PC-9 (cell line): ENCODE data around the gene ERI3. TPM values are rescaled to one million over a fixed set of nuclear protein-coding genes. Genes with fewer than 3 reads are reported as not detected.

Source experiments
- BruUV-seq: library from RNA; stranded (reverse); fragments of 400-500 nt; replicated peaks from 2 replicates; lab custom pipeline; 2021; lab: Mats Ljungman, UMichigan
- CTCF ChIA-PET: fragments of 300-600 bp; sonication (Branson Sonifier 250); formaldehyde crosslinking; loops from one replicate; lab custom pipeline; 2022; ENCODE audit warnings: antibody characterized with exemption; lab: Charles Lee
- POLR2A ChIA-PET: fragments of 300-600 bp; sonication (Branson Sonifier 250); formaldehyde crosslinking; loops from one replicate; lab custom pipeline; 2022; ENCODE audit warnings: antibody characterized with exemption; ENCODE audit not compliant: unreplicated experiment; lab: Charles Lee
- DNase-seq, 2 experiments: peaks; one replicate each; pipeline versions ENCODE4 v3.0.0 to v3.0.0-alpha.2; 2015 to 2022; ENCODE audit warnings: mixed read lengths in 1 of 2
- H2AFZ ChIP-seq: fragments of 200-600 bp; sonication (generic); 2 replicates; pipeline ENCODE4 v1.8.1; 2017; ENCODE audit warnings: antibody characterized with exemption
- H3F3A ChIP-seq: fragments of 200-600 bp; sonication (generic); 2 replicates; pipeline ENCODE4 v1.8.1; 2017; ENCODE audit warnings: antibody characterized with exemption, mild to moderate bottlenecking, low read depth; ENCODE audit not compliant: insufficient read depth
- H3K27ac ChIP-seq: fragments of 200-600 bp; sonication (generic); 2 replicates; pipeline ENCODE4 v1.6.1; 2016; ENCODE audit warnings: mixed run types
- H3K27me3 ChIP-seq: fragments of 200-600 bp; sonication (generic); 2 replicates; pipeline ENCODE4 v1.6.1; 2016; ENCODE audit warnings: low read depth, mixed run types; ENCODE audit not compliant: insufficient read depth
- H3K36me3 ChIP-seq: fragments of 200-600 bp; sonication (generic); 2 replicates; pipeline ENCODE4 v1.6.1; 2016; ENCODE audit warnings: low read depth, mixed run types
- H3K4me1 ChIP-seq: fragments of 200-600 bp; sonication (generic); replicated peaks from 2 replicates; pipeline ENCODE4 v1.6.1; 2016; ENCODE audit warnings: mixed run types; ENCODE audit not compliant: insufficient read depth
- H3K4me2 ChIP-seq: fragments of 200-600 bp; sonication (generic); 2 replicates; pipeline ENCODE4 v1.6.1; 2017; ENCODE audit warnings: mixed run types
- H3K4me3 ChIP-seq: fragments of 200-600 bp; sonication (generic); 2 replicates; pipeline ENCODE4 v1.6.1; 2016; ENCODE audit warnings: mixed run types
- H3K79me2 ChIP-seq: fragments of 200-600 bp; sonication (generic); 2 replicates; pipeline ENCODE4 v1.6.1; 2017; ENCODE audit warnings: low read depth, mixed run types
- H3K9me2 ChIP-seq: fragments of 200-600 bp; sonication (generic); 2 replicates; pipeline ENCODE4 v1.8.1; 2017; ENCODE audit warnings: mild to moderate bottlenecking; ENCODE audit not compliant: insufficient read depth
- H3K9me3 ChIP-seq: fragments of 200-600 bp; sonication (generic); 2 replicates; pipeline ENCODE4 v1.8.1; 2016; ENCODE audit warnings: low read depth; ENCODE audit not compliant: insufficient read depth
- H4K20me1 ChIP-seq: fragments of 200-600 bp; sonication (generic); 2 replicates; pipeline ENCODE4 v1.8.1; 2017; ENCODE audit not compliant: insufficient read depth
- EZH2 ChIP-seq: fragments of 200-600 bp; sonication (generic); IDR thresholded peaks from 2 replicates; pipeline ENCODE4 v1.8.0; 2017; ENCODE audit warnings: antibody characterized with exemption, low read depth
- intact Hi-C: fragments of 100-400 bp; cut with micrococcal nuclease; formaldehyde crosslinking; loops from one replicate; pipeline ENCODE4 v1.10.0; 2022; ENCODE audit not compliant: unreplicated experiment
- total RNA-seq: library from RNA; stranded (reverse); gene quantifications from 2 replicates; pipeline ENCODE4 v1.2.3, GENCODE V29; 2021
- TF ChIP-seq, protein P1 (sequence below): fragments of 200-600 bp; sonication (generic); conservative IDR thresholded peaks from 2 replicates; pipeline ENCODE4 v1.6.1; 2017; ENCODE audit warnings: mixed run types, antibody characterized with exemption, mild to moderate bottlenecking, moderate library complexity

Gene ERI3
- total RNA-seq, 1 experiment from 2014 or later, result 120 TPM

DNA sequence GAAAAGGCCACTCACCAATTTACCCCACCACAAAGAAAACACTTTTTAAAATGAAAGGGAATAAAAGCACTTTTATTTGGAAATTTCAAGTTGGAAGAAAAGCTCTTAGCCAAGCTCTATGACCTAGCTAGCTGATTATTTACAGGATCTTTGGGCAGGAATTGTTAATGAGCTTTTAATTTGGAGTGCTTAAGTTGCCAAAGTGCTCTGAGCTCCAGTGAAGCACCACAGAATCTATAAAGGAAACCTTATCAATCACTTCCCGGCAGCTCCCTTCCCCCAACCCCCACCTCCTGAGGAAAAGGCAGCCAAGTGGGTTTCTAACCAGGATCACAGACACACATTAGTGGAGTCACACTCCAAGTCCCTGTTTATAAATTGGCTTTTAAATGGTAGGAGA, 1.5 kb downstream of the ERI3 start:
- BruUV-seq, result no TSS peak
- peaks cover 62% of the 10 kb centered on the region for H3K79me2 ChIP-seq
- H3K4me3 ChIP-seq, result peak overlapping the region; percentile 99; the same call in 1 of the 2 replicates
- peaks cover 14% of the 10 kb centered on the region; the same call in 1 of the 2 replicates for H3K36me3 ChIP-seq
- H3K9me2 ChIP-seq, result no peaks in the 10 kb centered on the region
- H3K4me2 ChIP-seq, result peak overlapping the region; percentile 99
- H2AFZ ChIP-seq, result no peak overlapping the region
- H3F3A ChIP-seq, result no peaks in the 10 kb centered on the region; the same call in 1 of the 2 replicates
- ChIA-PET CTCF (no interaction called here), POLR2A (no interaction called here)
- peaks cover 15% of the 10 kb centered on the region for H4K20me1 ChIP-seq
- TF ChIP-seq, protein P1, sequence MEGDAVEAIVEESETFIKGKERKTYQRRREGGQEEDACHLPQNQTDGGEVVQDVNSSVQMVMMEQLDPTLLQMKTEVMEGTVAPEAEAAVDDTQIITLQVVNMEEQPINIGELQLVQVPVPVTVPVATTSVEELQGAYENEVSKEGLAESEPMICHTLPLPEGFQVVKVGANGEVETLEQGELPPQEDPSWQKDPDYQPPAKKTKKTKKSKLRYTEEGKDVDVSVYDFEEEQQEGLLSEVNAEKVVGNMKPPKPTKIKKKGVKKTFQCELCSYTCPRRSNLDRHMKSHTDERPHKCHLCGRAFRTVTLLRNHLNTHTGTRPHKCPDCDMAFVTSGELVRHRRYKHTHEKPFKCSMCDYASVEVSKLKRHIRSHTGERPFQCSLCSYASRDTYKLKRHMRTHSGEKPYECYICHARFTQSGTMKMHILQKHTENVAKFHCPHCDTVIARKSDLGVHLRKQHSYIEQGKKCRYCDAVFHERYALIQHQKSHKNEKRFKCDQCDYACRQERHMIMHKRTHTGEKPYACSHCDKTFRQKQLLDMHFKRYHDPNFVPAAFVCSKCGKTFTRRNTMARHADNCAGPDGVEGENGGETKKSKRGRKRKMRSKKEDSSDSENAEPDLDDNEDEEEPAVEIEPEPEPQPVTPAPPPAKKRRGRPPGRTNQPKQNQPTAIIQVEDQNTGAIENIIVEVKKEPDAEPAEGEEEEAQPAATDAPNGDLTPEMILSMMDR, result no peak
- no peak for TF ChIP-seq EZH2
- DNase-seq, result no peak
- no peaks in the 10 kb centered on the region for H3K9me3 ChIP-seq
- intact Hi-C loops, result no loop called here
- H3K27me3 ChIP-seq, result no peaks in the 10 kb centered on the region
- H3K4me1 ChIP-seq, result peaks cover 20% of the 10 kb centered on the region; the same call in 1 of the 2 replicates
- H3K27ac ChIP-seq, result no peak overlapping the region

DNA sequence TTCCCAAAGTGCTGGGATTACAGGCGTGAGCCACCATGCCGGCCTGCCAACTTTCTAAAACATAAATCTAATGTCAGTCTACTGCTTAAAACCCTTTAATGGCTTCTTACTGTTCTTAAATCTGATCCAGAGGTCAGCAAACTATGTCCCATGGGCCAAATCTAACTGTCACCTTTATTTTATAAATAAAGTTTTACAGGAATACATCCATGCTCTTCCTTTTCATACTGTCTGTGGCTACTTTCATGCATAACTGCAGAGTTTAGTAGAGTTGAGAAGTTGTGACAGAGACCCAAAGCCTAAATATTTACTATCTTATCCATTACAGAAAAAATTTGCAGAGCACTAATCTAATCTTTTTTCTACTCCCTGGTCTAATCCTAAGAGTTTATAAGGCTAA, 3.8 kb downstream of the ERI3 start:
- intact Hi-C loops, result no loop called here
- ChIA-PET CTCF (interaction anchor here (0.7 kb wide), 1 partner anchor 393 kb away, joined by 3 read pairs; no protein-coding TSS in a partner anchor), POLR2A (no interaction called here)
- Histone ChIP-seq H3K36me3 (peaks cover 14% of the 10 kb centered on the region; the same call in 1 of the 2 replicates), H3K4me1 (peaks cover 20% of the 10 kb centered on the region; the same call in 1 of the 2 replicates), H4K20me1 (peaks cover 29% of the 10 kb centered on the region), H2AFZ (no peak overlapping the region), H3K27me3 (no peaks in the 10 kb centered on the region), H3F3A (no peaks in the 10 kb centered on the region; the same call in 1 of the 2 replicates), H3K9me3 (no peaks in the 10 kb centered on the region), H3K79me2 (peaks cover 84% of the 10 kb centered on the region), H3K4me2 (no peak overlapping the region), H3K4me3 (no peak overlapping the region), H3K27ac (no peak overlapping the region), H3K9me2 (no peaks in the 10 kb centered on the region)
- DNase-seq, result no peak
- no peak for TF ChIP-seq EZH2
- TF ChIP-seq, protein P1, result no peak
- BruUV-seq, result no TSS peak

DNA sequence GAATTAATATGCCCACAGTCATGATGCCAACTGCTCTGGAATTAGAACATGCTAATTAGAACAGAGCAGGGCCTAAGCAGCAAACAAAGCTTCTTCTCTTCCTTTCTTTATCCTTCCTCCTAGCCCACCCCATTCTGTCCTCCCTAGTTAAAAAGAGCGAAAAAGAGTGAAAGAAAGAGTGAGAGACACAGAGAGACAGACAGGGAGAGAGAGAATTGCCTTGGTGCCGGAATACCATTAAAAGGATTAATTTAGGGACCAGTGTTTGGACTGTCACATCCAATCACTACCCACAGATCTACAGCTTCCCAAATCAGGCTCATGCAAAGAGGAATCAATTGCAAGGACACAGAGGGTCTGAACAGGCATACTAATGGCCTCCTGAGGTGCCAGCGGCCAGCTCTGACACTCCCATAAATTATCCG, 7.0 kb downstream of the ERI3 start:
- Histone ChIP-seq H3K79me2 (peaks cover 93% of the 10 kb centered on the region), H3K4me1 (peaks cover 12% of the 10 kb centered on the region; the same call in 1 of the 2 replicates), H3K9me3 (peaks cover 4% of the 10 kb centered on the region; the same call in 1 of the 2 replicates), H3K4me3 (no peak overlapping the region), H3K27me3 (no peaks in the 10 kb centered on the region), H3K4me2 (no peak overlapping the region), H2AFZ (no peak overlapping the region), H3K9me2 (no peaks in the 10 kb centered on the region), H3K27ac (no peak overlapping the region), H4K20me1 (peaks cover 48% of the 10 kb centered on the region), H3F3A (no peaks in the 10 kb centered on the region; the same call in 1 of the 2 replicates), H3K36me3 (peaks cover 14% of the 10 kb centered on the region; the same call in 1 of the 2 replicates)
- no peak for DNase-seq
- intact Hi-C loops, result no loop called here
- no TSS peak for BruUV-seq
- POLR2A ChIA-PET, result no interaction called here
- TF ChIP-seq, protein P1, result no peak
- TF ChIP-seq EZH2, result no peak
- CTCF ChIA-PET, result interaction anchor here (0.6 kb wide), 2 partner anchors 269 to 300 kb away, joined by 3 read pairs; no protein-coding TSS in a partner anchor
